PC-3 (cell line): ENCODE measurements around the gene NTM.

Experiments used
- EZH2 ChIP-seq: fragments of 300-600 bp; sonication (generic); IDR thresholded peaks from one replicate; pipeline ENCODE4 v1.6.1; 2017; ENCODE audit warnings: antibody characterized with exemption, mild to moderate bottlenecking, low read length; ENCODE audit not compliant: unreplicated experiment
- TF ChIP-seq, protein P1 (sequence below): fragments of 300-600 bp; sonication (generic); conservative IDR thresholded peaks from 2 replicates; pipeline ENCODE4 v1.5.1; 2017; ENCODE audit warnings: antibody characterized with exemption, low read depth, mild to moderate bottlenecking, low read length

DNA sequence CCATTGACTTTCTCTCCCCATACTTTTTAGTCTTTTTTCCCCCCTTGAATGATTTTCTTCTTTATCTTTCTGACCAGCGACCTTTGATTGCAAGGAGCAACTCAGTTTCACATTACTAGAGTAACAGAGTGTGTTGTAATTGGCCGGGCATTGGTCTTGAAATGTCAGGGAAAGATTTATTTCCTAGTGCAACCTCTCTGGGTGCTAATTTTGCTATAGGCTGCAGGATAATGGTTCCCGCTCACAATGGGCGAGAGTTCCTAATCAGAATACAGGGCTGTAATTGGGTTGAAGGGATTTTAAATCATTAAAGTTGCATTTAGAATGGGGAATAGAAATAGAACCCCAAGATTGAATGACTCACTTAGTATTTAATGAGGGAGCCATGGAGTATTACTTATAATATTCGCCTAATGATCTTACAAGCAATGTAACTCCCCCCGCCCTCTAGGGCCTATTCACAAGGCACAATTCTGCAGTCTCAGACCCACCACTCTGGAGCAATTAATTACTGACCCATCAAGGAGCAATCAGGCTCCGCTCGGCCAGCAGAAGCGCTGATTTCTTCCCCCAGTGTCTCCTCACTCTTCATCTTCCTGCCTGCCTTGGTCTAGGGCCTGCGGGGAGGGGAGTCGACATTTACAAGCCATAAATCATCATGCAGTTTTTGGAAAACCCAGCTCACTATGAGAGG lies 725.9 kb downstream of the NTM start:
- TF ChIP-seq EZH2 = no peak
- TF ChIP-seq, protein P1, sequence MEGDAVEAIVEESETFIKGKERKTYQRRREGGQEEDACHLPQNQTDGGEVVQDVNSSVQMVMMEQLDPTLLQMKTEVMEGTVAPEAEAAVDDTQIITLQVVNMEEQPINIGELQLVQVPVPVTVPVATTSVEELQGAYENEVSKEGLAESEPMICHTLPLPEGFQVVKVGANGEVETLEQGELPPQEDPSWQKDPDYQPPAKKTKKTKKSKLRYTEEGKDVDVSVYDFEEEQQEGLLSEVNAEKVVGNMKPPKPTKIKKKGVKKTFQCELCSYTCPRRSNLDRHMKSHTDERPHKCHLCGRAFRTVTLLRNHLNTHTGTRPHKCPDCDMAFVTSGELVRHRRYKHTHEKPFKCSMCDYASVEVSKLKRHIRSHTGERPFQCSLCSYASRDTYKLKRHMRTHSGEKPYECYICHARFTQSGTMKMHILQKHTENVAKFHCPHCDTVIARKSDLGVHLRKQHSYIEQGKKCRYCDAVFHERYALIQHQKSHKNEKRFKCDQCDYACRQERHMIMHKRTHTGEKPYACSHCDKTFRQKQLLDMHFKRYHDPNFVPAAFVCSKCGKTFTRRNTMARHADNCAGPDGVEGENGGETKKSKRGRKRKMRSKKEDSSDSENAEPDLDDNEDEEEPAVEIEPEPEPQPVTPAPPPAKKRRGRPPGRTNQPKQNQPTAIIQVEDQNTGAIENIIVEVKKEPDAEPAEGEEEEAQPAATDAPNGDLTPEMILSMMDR = no peak
